MM.1S (cell line): ENCODE measurements around the gene SEC16B.
A peak's percentile ranks its signal among the peaks of the same experiment; 100 is the strongest.

Experiments used
- DNase-seq: peaks from one replicate; pipeline ENCODE4 v3.0.0-alpha.2; 2015
- H2AFZ ChIP-seq: fragments of 300-600 bp; sonication (generic); 2 replicates; pipeline ENCODE4 v1.6.0; 2016; ENCODE audit warnings: antibody characterized with exemption, low read length
- H3F3A ChIP-seq: fragments of 300-600 bp; sonication (generic); 2 replicates; pipeline ENCODE4 v1.6.1; 2016; ENCODE audit warnings: mild to moderate bottlenecking, antibody characterized with exemption, low read length, moderate library complexity, mixed read lengths; ENCODE audit not compliant: insufficient read depth
- H3K27ac ChIP-seq: fragments of 300-600 bp; sonication (generic); 2 replicates; pipeline ENCODE4 v1.5.1; 2016; ENCODE audit warnings: mild to moderate bottlenecking, low read length
- H3K27me3 ChIP-seq: fragments of 300-600 bp; sonication (generic); replicated peaks from 2 replicates; pipeline ENCODE4 v1.6.0; 2016; ENCODE audit warnings: low read length; ENCODE audit not compliant: insufficient read depth
- H3K36me3 ChIP-seq: fragments of 300-600 bp; sonication (generic); replicated peaks from 2 replicates; pipeline ENCODE4 v1.6.1; 2016; ENCODE audit warnings: mild to moderate bottlenecking, low read length, mixed read lengths; ENCODE audit not compliant: insufficient read depth
- H3K4me1 ChIP-seq: fragments of 300-600 bp; sonication (generic); 2 replicates; pipeline ENCODE4 v1.6.1; 2016; ENCODE audit warnings: low read length, mixed read lengths
- H3K4me2 ChIP-seq: fragments of 300-600 bp; sonication (generic); 2 replicates; pipeline ENCODE4 v1.6.0; 2016; ENCODE audit warnings: low read depth, low read length
- H3K4me3 ChIP-seq: fragments of 300-600 bp; sonication (generic); 2 replicates; pipeline ENCODE4 v1.5.1; 2016; ENCODE audit warnings: low read length, mixed read lengths
- H3K79me2 ChIP-seq: fragments of 300-600 bp; sonication (generic); 2 replicates; pipeline ENCODE4 v1.6.1; 2016; ENCODE audit warnings: mixed run types, low read length, mixed read lengths
- H3K9ac ChIP-seq: fragments of 300-600 bp; sonication (generic); 2 replicates; pipeline ENCODE4 v1.6.1; 2016; ENCODE audit warnings: low read length, mixed read lengths
- H3K9me2 ChIP-seq: fragments of 300-600 bp; sonication (generic); replicated peaks from 2 replicates; pipeline ENCODE4 v1.6.1; 2016; ENCODE audit warnings: mild to moderate bottlenecking, low read length, mixed read lengths; ENCODE audit not compliant: insufficient read depth
- H3K9me3 ChIP-seq: fragments of 300-600 bp; sonication (generic); replicated peaks from 2 replicates; pipeline ENCODE4 v1.6.1; 2016; ENCODE audit warnings: mild to moderate bottlenecking, low read length, mixed read lengths; ENCODE audit not compliant: insufficient read depth
- H4K20me1 ChIP-seq: fragments of 300-600 bp; sonication (generic); 2 replicates; pipeline ENCODE4 v1.6.1; 2016; ENCODE audit warnings: mild to moderate bottlenecking, low read length, moderate library complexity, mixed read lengths; ENCODE audit not compliant: insufficient read depth
- EZH2 ChIP-seq: fragments of 300-600 bp; sonication (generic); optimal IDR thresholded peaks from 2 replicates; pipeline ENCODE3; 2017; ENCODE audit warnings: low read depth, mild to moderate bottlenecking, antibody characterized with exemption, low read length, mixed read lengths
- EZH2phosphoT487 ChIP-seq: fragments of 300-600 bp; sonication (generic); IDR thresholded peaks from 2 replicates; pipeline ENCODE4 v1.6.1; 2018; ENCODE audit warnings: antibody characterized with exemption, low read length
- TF ChIP-seq, protein P1 (sequence below): fragments of 300-600 bp; sonication (generic); IDR thresholded peaks from 2 replicates; pipeline ENCODE4 v1.5.1; 2016; ENCODE audit warnings: antibody characterized with exemption, low read length, mixed read lengths

Gene SEC16B

DNA sequence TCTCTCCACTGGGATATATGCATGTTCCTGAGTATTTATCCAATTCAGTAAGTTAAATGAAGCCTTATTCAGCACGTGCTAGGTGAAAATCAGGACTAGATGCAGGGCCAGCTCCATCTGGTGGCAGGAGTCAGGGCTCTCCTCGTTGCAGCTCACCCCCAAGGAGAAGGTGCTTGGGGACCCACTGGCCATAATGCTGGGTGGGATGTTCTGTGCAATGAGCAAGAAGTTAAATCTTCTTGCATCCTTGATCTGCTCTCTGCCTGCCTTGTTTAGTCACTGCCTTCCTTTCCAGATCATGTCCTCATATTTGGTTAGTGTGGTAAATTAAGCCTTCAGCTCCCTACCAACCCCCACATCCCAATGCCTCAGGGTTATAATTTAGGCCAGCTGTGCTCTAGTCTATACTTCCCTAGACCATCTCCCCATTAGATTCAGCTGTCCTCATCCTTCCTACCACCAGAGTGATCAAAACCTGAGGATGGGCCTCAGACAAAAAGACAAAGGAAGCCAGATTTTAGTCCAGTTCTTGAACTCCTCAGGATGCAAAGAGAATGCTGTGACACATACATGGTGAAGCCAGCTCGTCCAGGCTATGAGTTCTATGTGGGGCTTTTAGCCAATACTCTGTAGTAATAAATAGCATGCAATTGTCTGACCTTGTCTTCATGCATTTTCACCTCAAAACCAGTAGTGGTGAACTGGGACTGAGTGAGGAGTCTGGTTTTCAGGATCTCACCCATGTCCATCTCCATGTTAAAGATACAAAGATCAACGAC is 55.9 kb downstream of the SEC16B start:
- Histone ChIP-seq H3K79me2 (no peaks in the 10 kb centered on the region), H2AFZ (no peak overlapping the region), H3K4me2 (no peak overlapping the region), H3K27me3 (no peaks in the 10 kb centered on the region), H4K20me1 (no peaks in the 10 kb centered on the region), H3K9me2 (no peaks in the 10 kb centered on the region), H3K36me3 (no peaks in the 10 kb centered on the region), H3K4me1 (no peaks in the 10 kb centered on the region), H3K9me3 (no peaks in the 10 kb centered on the region), H3K27ac (no peak overlapping the region), H3F3A (no peaks in the 10 kb centered on the region), H3K4me3 (no peak overlapping the region), H3K9ac (no peak overlapping the region)
- TF ChIP-seq, protein P1, sequence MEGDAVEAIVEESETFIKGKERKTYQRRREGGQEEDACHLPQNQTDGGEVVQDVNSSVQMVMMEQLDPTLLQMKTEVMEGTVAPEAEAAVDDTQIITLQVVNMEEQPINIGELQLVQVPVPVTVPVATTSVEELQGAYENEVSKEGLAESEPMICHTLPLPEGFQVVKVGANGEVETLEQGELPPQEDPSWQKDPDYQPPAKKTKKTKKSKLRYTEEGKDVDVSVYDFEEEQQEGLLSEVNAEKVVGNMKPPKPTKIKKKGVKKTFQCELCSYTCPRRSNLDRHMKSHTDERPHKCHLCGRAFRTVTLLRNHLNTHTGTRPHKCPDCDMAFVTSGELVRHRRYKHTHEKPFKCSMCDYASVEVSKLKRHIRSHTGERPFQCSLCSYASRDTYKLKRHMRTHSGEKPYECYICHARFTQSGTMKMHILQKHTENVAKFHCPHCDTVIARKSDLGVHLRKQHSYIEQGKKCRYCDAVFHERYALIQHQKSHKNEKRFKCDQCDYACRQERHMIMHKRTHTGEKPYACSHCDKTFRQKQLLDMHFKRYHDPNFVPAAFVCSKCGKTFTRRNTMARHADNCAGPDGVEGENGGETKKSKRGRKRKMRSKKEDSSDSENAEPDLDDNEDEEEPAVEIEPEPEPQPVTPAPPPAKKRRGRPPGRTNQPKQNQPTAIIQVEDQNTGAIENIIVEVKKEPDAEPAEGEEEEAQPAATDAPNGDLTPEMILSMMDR, result peak; percentile 84
- TF ChIP-seq EZH2phosphoT487, result no peak
- DNase-seq, result peak; percentile 44

DNA sequence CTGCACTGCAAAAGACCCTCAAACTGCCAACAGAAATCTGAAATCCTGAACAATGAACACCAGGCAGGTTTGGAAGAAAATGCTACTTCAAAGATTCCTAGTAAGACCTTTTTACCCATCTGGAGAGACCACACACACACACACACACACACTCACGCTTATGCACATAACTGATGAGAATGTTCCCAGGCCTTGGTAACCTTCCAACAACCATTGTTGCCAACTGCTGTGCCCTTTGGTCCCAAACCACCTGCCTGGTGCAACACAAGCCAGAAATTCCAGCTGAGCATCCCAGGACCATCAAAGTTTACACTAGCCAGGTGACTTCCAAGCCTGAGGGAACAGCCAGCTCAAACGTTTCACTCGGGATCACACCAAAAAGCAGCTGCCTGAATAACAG is 56.9 kb downstream of the SEC16B start:
- H3K36me3 ChIP-seq, result no peaks in the 10 kb centered on the region
- no peak overlapping the region for H3K4me2 ChIP-seq
- no peaks in the 10 kb centered on the region for H3K9me3 ChIP-seq
- H3K4me1 ChIP-seq, result no peaks in the 10 kb centered on the region
- no peak overlapping the region for H3K4me3 ChIP-seq
- H3K27ac ChIP-seq, result no peak overlapping the region
- DNase-seq, result no peak
- no peaks in the 10 kb centered on the region for H3K27me3 ChIP-seq
- H4K20me1 ChIP-seq, result no peaks in the 10 kb centered on the region
- H3K79me2 ChIP-seq, result no peaks in the 10 kb centered on the region
- H3K9ac ChIP-seq, result no peak overlapping the region
- no peaks in the 10 kb centered on the region for H3K9me2 ChIP-seq
- no peak overlapping the region for H2AFZ ChIP-seq
- TF ChIP-seq EZH2 (no peak), EZH2phosphoT487 (no peak)
- TF ChIP-seq, protein P1, result no peak
- no peaks in the 10 kb centered on the region for H3F3A ChIP-seq

- no peak overlapping the region for H3K9ac ChIP-seq
- no peak for TF ChIP-seq EZH2
- TF ChIP-seq, protein P1, result no peak
- no peak for TF ChIP-seq EZH2phosphoT487
- no peak overlapping the region for H3K4me3 ChIP-seq
- H3K9me3 ChIP-seq, result no peaks in the 10 kb centered on the region
- no peak overlapping the region for H2AFZ ChIP-seq
- no peaks in the 10 kb centered on the region for H4K20me1 ChIP-seq
- H3K4me1 ChIP-seq, result no peaks in the 10 kb centered on the region
- H3K4me2 ChIP-seq, result no peak overlapping the region
- H3K79me2 ChIP-seq, result no peaks in the 10 kb centered on the region
- H3K27ac ChIP-seq, result no peak overlapping the region
- DNase-seq, result no peak
- no peaks in the 10 kb centered on the region for H3K27me3 ChIP-seq
- H3K9me2 ChIP-seq, result no peaks in the 10 kb centered on the region
- H3F3A ChIP-seq, result no peaks in the 10 kb centered on the region
- no peaks in the 10 kb centered on the region for H3K36me3 ChIP-seq
Observed at GRCh38 chr1:177909416-177909815, 60.4 kb downstream of the SEC16B start.
